GM21423 (cell line): Measurements from ENCODE around the gene BCL11A.

ENCODE experiments used
- ATAC-seq: cut with Tn5 transposase; IDR thresholded peaks from one replicate; pipeline ENCODE4 v1.9.1; 2021; ENCODE audit warnings: mild to moderate bottlenecking, moderate library complexity; ENCODE audit not compliant: unreplicated experiment

BCL11A gene

DNA sequence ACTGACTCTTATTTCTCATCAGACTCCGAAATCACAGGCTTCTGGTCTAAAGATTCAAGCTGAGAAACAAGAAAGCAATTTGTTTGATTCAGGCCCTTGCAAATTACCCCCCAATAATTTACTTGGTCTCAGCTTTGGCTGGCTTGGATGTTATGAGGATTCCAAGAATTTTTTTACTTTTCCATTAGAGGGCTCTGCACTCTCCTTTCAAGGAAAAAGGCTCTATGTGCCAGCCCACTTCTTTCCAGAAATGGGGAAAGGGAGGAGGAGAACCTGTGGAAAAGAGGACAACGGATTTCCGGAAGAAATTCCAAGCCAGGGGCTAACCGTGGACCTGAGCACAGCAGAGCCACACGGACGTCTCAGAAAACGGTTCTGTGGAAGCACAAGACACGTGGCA is 44.4 kb downstream of the BCL11A start:
- no peak for ATAC-seq

DNA sequence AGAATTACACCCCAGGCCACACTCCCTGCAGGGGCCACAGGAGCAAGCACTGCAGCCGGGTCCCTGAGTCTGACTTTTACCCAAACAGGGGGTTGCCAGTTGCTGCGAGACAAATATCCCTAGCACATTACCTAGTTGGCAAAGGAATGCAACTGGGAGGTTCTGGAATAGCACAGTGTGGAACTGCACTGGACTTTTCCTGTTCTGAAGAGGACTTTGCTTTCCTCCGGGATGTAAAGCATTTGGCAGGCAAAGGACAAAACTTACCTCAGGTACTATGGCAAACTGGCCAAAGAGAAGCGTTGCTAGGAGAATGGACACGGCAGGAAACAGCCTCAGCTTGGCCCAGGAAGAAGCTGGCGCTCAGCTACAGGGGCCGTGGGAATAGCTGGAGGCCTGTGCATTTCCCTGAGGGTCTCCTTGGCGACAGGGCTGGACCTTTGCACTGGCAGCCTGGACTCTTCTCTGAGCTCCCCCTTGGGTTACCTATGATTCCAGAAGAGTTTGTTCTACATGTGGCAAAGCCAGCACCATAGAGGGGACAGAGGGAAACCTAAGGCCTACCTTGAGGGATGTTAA is 45.0 kb downstream of the BCL11A start:
- no peak for ATAC-seq

DNA sequence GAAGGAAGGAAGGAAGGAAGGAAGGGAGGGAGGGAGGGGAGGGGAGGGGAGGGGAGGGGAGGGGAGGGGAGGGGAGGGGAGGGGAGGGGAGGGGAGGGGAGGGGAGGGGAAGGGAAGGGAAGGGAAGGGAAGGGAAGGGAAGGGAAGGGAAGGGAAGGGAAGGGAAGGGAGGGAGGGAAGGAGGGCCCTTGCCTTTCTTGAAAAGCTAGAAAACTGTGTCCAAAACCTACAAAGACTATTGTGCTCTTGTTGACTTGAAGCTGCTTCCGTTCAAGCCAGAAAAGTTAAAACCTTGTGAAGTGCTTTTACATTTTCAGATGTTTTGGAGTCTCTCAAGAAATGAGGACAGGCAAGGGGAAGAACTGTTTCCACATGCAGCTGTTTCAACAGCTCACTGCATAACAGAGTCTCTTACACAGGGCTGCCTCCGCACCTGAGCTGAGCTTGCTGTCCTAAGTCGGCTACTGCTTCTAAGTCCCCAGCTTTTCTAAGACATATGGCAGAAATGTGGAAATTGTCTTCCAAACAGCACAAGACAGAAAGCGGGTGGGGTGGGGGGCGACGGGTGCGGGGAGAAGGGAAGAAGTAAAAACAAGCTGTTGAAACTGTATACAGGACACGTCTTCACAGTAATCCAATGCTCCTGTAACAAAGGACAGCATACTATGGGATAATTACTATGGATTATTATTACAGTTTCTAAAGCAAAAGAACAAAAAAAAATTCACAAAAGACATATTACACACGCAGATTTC is 46.1 kb downstream of the BCL11A start:
- no peak for ATAC-seq

DNA sequence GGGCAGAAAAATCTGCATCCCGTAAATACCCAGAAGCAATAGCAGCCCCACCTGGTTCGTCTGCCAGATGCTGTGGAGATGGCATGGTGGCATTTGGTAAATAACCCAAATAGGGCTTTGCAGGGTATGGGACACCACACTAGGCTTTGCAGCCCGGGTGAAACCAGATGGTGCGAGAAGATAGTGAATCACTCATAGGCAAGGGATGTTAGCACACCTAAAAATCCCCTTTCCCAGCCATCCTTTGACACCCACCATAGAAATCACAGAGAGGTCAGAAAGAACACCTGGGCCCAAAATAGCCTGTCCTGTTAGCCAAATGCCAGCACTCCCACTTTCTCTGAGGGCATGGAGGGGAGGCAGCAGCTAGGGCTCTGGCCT is 47.6 kb downstream of the BCL11A start:
- ATAC-seq, result no peak

DNA sequence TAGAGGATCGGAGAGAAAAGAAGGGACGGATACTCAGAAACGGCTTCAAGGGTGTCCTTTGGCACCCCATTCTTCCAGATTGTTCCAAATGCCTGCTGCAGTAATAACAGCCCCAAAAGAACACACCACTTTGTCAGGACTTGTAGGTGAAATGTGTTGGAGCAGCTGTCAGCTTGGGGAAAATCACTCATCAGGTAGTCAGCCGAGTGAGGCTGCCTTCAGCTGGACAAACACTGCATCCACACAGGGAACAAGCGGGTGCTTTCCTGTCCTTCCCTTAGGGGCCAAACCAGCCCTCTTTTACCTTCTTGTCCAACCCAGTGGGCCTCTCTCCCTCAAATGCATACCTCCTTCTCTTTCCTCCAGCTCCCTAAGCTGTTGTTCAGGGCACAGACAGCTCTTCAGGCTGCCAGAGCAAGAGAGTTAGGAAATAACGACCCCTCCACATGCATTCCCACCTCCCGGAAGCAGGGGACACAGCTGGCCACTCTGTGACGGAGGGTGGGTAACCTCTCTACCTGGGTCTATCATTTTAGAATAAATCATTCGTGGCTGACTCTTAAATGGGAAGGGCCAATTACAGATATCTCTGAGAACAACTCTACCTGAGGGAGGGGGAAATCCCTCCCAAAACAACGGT is 48.1 kb downstream of the BCL11A start:
- no peak for ATAC-seq

DNA sequence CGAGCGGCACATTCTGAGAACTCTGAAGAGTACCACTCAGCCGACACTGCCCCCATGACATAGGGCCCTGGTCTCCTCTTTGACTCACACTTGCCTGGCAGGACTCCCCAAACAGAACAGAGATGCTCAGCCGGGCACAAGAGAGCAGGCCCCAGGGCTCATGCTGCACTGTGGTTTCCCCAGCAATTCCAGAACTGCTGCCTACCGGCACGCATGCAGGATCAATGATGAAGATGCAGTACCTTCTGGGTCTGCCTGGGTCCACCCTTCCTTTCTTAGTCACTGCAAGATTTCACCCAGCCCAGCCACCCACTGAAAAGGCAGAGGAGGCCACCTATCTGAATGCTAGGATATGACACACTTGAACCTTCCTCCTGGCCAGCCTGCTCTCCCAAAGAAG is 49.4 kb downstream of the BCL11A start:
- ATAC-seq, result no peak

DNA sequence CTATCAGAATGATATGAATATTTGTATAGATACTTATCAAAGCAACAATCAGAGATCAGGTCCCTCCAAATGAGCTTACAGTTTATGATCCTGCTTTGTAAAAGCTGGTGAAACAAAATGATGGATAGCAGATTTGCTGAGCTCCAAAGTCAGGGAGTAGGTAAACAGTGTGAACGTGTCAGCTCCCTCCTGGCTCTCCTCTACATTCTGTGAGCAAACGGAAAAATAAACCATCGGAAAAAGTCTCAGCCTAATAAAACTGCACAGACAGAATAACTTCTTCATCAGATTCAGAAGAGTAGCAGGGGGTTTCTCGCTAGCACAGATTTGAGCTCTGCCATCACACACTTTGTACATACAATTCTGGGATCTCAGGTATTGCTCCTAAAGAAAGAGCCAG is 51.3 kb downstream of the BCL11A start:
- ATAC-seq, result no peak

DNA sequence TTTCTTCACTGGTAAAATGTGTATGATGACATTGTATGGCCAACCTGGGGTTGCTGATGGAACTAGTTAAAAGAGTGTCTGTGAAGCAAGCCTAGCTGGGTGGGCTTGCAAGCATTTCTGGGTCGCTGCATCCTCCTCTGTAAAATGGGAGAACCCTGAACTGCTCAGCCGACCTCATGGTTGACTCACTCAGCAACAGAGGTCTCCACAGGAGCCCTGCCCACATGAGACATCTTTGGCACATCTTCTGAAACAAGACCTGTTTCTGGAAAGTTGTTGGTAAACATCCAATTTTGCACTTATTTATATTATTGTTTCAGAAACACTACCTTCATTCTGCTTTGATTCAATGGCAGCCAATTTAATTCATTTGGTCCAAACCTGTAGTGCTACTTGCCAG is 52.6 kb downstream of the BCL11A start:
- no peak for ATAC-seq

DNA sequence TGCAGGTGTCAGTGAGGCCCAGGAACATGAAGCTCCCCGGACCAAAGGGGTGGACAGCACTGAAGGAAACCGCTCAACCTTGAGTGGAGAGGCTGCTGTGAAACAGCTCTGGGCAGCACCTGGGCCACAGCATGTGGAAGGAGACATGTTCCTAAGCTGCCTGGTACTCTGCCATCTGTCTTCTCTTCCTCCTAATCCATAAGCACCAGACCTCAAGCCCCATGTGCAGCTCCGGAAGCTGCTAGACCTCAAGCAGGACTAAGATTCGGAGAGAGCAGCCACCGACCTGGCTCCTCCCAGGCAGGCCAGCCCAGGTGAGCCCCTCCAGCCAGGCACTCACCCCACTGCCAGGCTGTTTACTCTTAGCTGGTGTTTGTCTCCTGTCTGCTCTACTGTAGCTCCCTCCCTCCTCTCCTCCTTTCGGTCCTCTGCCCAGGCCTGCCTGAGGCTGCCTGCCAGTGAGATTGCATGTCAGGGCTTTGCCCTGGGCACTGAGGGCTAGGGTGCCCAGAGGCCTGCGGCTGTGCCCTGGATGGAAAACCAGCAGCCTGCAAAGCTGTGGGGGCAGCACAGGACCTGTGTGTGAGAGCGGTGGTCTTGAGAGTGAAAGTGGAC is 53.7 kb downstream of the BCL11A start:
- no peak for ATAC-seq

DNA sequence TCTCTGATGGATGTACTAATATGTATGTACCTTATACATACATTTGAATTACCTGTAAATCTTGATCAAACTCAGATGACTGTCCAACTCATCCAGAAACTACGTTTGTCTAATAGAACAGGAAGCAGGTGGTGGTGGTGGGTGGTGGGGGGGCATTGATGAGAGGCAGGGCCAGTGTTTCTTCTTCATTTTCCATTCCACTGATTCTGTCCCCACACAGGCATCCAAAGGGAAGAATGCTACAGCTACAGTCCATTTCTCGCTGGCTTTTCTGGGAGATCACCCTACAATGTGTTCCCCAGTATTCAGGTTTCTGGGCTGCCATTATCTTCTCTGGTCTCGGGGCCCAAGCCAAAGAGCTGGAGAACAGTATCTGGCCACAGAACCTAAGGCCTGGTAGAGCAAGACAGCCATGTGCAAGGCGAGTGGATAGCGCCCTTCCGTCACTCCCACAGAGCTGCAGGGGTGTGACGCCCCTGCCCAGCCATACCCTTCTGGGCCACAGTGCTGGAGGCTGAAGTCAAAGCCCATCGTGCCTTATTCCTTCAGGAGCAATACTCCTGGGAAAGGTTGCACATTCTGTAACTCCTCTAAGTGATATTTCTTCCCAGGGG is 54.5 kb downstream of the BCL11A start:
- ATAC-seq, result no peak

DNA sequence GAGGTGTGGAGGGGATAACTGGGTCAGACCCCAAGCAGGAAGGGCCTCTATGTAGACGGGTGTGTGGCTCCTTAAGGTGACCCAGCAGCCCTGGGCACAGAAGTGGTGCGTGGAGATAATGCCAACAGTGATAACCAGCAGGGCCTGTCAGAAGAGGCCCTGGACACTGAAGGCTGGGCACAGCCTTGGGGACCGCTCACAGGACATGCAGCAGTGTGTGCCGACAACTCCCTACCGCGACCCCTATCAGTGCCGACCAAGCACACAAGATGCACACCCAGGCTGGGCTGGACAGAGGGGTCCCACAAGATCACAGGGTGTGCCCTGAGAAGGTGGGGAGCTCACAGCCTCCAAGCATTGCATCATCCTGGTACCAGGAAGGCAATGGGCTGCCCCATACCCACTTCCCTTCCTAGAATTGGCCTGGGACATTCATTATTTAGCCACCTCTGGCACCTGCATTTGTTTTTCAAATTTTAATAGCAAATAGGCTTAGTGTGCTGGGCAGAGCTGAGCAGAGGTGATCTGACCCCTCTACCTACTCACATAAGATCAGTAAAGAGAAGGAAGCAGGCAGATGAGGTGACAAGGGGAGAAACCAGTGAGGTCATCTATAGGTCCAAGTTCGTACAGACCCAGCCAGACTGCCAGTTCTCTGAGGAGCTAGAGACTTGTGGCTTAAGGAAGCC is 55.2 kb downstream of the BCL11A start:
- ATAC-seq, result no peak

DNA sequence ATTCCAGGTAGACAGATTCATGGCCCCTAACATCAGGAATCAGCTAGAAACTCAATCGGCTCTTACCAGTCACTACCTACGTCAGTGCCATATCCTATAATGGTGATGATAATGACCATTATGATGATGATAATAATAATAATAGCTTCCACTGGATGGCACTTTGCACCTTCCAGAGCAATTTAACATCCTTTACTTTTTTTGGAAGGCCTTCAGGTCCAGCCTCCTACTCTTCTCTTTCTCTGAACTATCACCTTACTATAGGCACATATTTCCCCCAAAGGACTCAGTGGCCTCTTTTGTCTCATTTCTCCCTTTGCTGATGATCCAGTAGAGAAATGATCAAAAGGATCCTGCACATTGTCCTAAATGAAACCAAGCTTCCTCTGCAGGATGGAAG is 56.0 kb downstream of the BCL11A start:
- no peak for ATAC-seq

DNA sequence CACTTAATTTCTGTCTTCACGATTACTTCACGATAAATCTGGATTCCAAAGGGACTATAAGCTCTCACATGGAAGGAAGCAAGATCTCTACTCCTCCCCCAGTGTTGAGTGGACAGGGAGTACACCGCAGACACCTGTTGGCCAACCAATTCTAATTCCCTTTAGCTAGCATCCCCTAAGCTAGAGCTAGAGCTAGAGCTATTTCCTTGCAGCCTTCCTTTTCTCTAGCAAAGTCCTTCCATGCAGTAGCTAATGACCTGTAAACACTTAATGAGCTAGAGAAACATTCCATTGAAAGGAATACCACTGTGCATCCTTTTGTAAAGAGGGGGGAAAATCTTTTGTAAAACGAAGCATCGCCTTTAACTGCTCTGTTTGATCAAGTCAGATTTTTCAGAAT is 56.5 kb downstream of the BCL11A start:
- no peak for ATAC-seq

DNA sequence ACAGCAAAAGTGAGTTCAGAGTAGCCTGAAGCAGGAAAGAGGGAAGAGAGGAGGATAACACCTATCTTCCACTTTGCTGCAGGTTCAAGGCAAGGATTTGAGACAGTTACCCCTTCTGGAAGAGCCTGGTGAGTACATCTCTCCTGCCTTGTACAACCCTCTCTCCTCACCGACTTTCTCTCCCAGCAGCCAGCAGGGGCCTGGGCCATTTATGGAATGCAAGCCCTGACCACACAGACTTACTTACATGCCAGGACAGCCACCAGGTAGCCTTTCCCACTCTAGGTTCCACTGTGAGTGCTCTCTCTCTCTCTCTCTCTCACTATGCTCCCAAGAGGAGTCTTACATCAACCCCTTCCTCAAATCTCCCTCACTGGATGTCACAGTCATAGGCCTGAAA is 57.0 kb downstream of the BCL11A start:
- no peak for ATAC-seq

DNA sequence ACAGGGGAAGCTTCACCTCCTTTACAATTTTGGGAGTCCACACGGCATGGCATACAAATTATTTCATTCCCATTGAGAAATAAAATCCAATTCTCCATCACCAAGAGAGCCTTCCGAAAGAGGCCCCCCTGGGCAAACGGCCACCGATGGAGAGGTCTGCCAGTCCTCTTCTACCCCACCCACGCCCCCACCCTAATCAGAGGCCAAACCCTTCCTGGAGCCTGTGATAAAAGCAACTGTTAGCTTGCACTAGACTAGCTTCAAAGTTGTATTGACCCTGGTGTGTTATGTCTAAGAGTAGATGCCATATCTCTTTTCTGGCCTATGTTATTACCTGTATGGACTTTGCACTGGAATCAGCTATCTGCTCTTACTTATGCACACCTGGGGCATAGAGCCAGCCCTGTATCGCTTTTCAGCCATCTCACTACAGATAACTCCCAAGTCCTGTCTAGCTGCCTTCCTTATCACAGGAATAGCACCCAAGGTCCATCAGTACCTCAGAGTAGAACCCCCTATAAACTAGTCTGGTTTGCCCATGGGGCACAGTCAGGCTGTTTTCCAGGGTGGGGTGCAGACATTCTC is 58.3 kb downstream of the BCL11A start:
- no peak for ATAC-seq

DNA sequence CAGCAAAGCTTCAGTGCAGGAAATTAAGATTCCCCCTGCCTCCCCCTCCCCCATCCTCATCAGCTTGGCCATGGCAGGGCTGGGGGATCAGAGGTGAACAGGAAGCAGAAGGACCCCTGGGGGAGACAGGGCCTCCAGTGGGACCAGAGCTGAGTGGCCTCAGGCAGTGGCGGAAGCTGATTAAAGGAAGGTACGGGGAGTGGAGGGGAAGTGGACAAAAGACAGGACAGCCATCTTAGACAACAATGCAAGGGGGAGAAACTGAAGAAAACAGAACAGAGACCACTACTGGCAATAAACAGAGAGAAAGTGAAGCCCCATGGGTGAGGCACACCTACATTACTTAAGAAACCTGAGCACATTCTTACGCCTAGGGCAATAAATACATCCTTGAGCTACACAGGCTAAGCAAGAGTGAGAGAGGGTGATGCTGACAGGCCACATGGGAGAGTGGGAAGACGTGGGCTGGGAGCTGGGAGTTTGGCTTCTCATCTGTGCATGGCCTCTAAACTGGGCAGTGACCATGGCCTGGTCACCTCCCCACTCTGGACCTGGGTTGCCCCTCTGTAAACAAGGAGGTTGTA is 59.6 kb downstream of the BCL11A start:
- no peak for ATAC-seq

DNA sequence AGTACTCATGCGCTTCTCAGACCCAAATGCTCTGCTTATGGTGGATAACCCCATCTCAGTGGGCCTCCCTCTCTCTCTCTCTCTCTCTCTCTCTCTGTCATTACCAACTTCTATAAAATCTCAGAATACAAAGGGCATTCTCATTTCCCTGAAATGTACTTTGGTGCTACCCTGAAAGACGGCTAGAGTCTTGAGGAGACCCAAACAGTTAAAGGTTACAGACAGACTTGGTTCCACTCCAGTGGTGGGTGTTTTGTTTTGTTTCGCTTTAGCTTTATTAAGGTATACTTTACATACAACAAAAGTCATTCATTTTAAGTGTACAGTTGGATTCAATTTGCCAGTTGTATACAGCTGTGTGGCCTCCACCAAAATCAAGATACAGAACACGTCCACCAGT is 60.9 kb downstream of the BCL11A start:
- ATAC-seq, result no peak

DNA sequence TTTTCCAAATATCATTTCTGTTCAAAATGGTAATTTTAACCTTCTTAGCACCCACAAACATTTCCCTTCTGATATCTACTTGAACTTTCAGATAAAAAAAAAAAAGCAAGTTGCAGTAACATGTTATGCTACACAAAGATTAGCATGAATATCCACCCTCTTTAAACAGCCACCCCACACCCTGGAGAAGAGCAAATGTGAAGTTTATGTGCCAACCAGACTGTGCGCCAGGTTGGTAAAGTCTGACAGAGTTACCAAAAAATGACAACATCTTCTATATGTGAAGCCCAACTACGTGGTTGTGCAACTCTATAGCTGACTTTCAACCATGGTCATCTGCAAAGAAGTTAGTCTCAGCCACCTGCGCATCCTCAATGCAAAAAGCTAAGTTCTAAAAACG is 62.6 kb downstream of the BCL11A start:
- no peak for ATAC-seq

DNA sequence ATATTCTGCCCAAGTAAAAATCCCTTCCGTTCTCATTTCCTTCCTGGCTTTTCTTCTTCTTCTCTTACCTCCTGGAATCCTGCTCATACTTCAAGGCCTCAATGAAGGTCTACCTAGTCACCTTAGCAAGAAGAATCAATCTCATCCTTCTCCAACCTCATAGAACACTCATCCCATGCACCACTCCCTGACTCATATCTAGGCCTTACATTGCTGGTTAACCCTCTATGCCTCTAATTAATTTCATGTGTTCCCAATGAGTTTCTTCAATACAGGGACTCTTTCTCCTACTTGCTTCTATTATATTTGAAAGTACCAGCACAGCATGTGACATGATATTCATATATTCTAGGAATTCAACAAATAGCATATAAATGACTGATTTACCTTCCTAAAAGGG is 63.0 kb downstream of the BCL11A start:
- no peak for ATAC-seq

DNA sequence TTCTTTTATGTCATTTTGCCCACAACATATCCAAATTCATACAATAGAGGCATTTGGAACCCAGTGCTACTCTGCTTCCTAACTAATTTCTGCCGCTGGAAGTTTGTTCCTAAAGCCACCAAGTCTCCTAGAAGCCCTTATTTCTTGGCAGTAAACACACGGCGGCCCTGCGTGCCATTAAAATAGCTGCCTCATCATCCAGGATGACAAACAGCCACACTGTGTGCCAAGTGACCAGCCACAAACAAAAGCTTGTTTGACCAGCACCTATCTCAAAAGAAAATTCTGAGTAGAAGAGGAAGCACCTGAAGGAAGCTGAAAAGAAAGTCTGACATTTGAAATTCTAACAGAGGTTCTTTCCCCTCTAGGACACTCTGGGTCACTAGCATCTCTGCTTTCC is 64.2 kb downstream of the BCL11A start:
- ATAC-seq, result no peak
